HG03354 (cell line): ENCODE data around the gene TBC1D4.

ENCODE experiments used
- ATAC-seq: cut with Tn5 transposase; IDR thresholded peaks from one replicate; pipeline ENCODE4 v1.9.1; 2021; ENCODE audit warnings: mild to moderate bottlenecking; ENCODE audit not compliant: unreplicated experiment, poor library complexity, severe bottlenecking

Gene TBC1D4

GRCh38 chr13:75482070-75482819 lies at the start of gene TBC1D4:
Gene TBC1D4, minus strand, starts transcription at chr13:75482169. Its CDS starts 402 bp downstream, at chr13:75481767.
- ATAC-seq, result peak; percentile 81

GRCh38 chr13:75530549-75530961 lies 48.6 kb upstream of the TBC1D4 start:
- ATAC-seq, result peak; percentile 67

GRCh38 chr13:75521956-75522355 lies 40.0 kb upstream of the TBC1D4 start:
- no peak for ATAC-seq

GRCh38 chr13:75518439-75519088 lies 36.6 kb upstream of the TBC1D4 start:
- no peak for ATAC-seq

GRCh38 chr13:75514080-75514995 lies 32.4 kb upstream of the TBC1D4 start:
- ATAC-seq, result no peak

- ATAC-seq, result no peak
Measured at GRCh38 chr13:75513271-75513670, 31.3 kb upstream of the TBC1D4 start.

- peak; percentile 94 for ATAC-seq
Measured at GRCh38 chr13:75512253-75512652, 30.3 kb upstream of the TBC1D4 start.

- ATAC-seq, result no peak
Measured at GRCh38 chr13:75511051-75511625, 29.2 kb upstream of the TBC1D4 start.

- ATAC-seq, result no peak
Measured at GRCh38 chr13:75508002-75508548, 26.1 kb upstream of the TBC1D4 start.

- ATAC-seq, result no peak
Measured at GRCh38 chr13:75507027-75508001, 25.3 kb upstream of the TBC1D4 start.

GRCh38 chr13:75506018-75506417 lies 24.0 kb upstream of the TBC1D4 start:
- ATAC-seq, result peak; percentile 33

- no peak for ATAC-seq
Measured at GRCh38 chr13:75505327-75505726, 23.4 kb upstream of the TBC1D4 start.

- no peak for ATAC-seq
Measured at GRCh38 chr13:75495938-75496337, 14.0 kb upstream of the TBC1D4 start.

GRCh38 chr13:75494491-75494890 lies 12.5 kb upstream of the TBC1D4 start:
- no peak for ATAC-seq

- no peak for ATAC-seq
Measured at GRCh38 chr13:75493156-75493555, 11.2 kb upstream of the TBC1D4 start.

GRCh38 chr13:75492389-75492788 lies 10.4 kb upstream of the TBC1D4 start:
- ATAC-seq, result no peak

- no peak for ATAC-seq
Measured at GRCh38 chr13:75491376-75491775, 9.4 kb upstream of the TBC1D4 start.

GRCh38 chr13:75489502-75490263 lies 7.7 kb upstream of the TBC1D4 start:
- ATAC-seq, result peak; percentile 86
